ENCODE data around the gene LYRM1.
"Not testable (repeated sequence)": the region's sequence is repeated elsewhere in the genome, so short reads cannot be mapped to it uniquely, and the experiment has no call there.

The LYRM1 gene

GRCh38 chr16:20956319-20956718, 55.7 kb downstream of the LYRM1 start:
- in situ Hi-C loops (cut with MboI; ENCODE audit: low sequenced_read_pairs, unreplicated experiment), result no loop called here
- no peak for DNase-seq (ENCODE audit: low spot score)
- TF ChIP-seq CTCF (IDR thresholded peaks at IDR 0.05; ENCODE audit: borderline replicate concordance, control extremely low read depth, extremely low read depth, insufficient read depth, missing control alignments), result no peak

GRCh38 chr16:20957153-20957552, 56.6 kb downstream of the LYRM1 start:
- no peak for DNase-seq (ENCODE audit: low spot score)

GRCh38 chr16:20960899-20961298, 60.3 kb downstream of the LYRM1 start:
- no peak for TF ChIP-seq CTCF (IDR thresholded peaks at IDR 0.05; ENCODE audit: borderline replicate concordance, control extremely low read depth, extremely low read depth, insufficient read depth, missing control alignments)
- in situ Hi-C loops (cut with MboI; ENCODE audit: low sequenced_read_pairs, unreplicated experiment), result no loop called here
- no peak for DNase-seq (ENCODE audit: low spot score)

More at GRCh38 chr16:20957153-20957552, 56.6 kb downstream of the LYRM1 start:
- no peak for TF ChIP-seq CTCF (IDR thresholded peaks at IDR 0.05; ENCODE audit: borderline replicate concordance, control extremely low read depth, extremely low read depth, insufficient read depth, missing control alignments)
- in situ Hi-C loops (cut with MboI; ENCODE audit: low sequenced_read_pairs, unreplicated experiment), result no loop called here

- in situ Hi-C loops (cut with MboI; ENCODE audit: low sequenced_read_pairs, unreplicated experiment), result no loop called here
- TF ChIP-seq CTCF (IDR thresholded peaks at IDR 0.05; ENCODE audit: borderline replicate concordance, control extremely low read depth, extremely low read depth, insufficient read depth, missing control alignments), result no peak
- no peak for DNase-seq (ENCODE audit: low spot score)
Observed at GRCh38 chr16:20968765-20969164, 68.2 kb downstream of the LYRM1 start.

GRCh38 chr16:20969386-20969785, 68.8 kb downstream of the LYRM1 start:
- in situ Hi-C loops (cut with MboI; ENCODE audit: low sequenced_read_pairs, unreplicated experiment), result no loop called here
- DNase-seq (ENCODE audit: low spot score), result no peak
- TF ChIP-seq CTCF (IDR thresholded peaks at IDR 0.05; ENCODE audit: borderline replicate concordance, control extremely low read depth, extremely low read depth, insufficient read depth, missing control alignments), result no peak

- DNase-seq (ENCODE audit: low spot score), result no peak
- in situ Hi-C loops (cut with MboI; ENCODE audit: low sequenced_read_pairs, unreplicated experiment), result no loop called here
- no peak for TF ChIP-seq CTCF (IDR thresholded peaks at IDR 0.05; ENCODE audit: borderline replicate concordance, control extremely low read depth, extremely low read depth, insufficient read depth, missing control alignments)
Observed at GRCh38 chr16:20971401-20971800, 70.8 kb downstream of the LYRM1 start.

- in situ Hi-C loops (cut with MboI; ENCODE audit: low sequenced_read_pairs, unreplicated experiment); DNase-seq (ENCODE audit: low spot score): not testable (repeated sequence)
Observed at GRCh38 chr16:20973201-20973600, 72.6 kb downstream of the LYRM1 start.
